Inflammatory macrophage treated with lipopolysaccharide for 4 hours (primary cell): ENCODE measurements around the gene IL4R.

ENCODE experiments used
- DNase-seq: peaks from one replicate; pipeline ENCODE4 v3.0.0-alpha.2; 2020

Gene IL4R

GRCh38 chr16:27363246-27363632 is 49.5 kb downstream of the IL4R start:
- no peak for DNase-seq

GRCh38 chr16:27363797-27364196 is 50.0 kb downstream of the IL4R start:
- DNase-seq = no peak

- DNase-seq = no peak
These were observed 50.8 kb downstream of the IL4R start for GRCh38 chr16:27364493-27365141.

DNA sequence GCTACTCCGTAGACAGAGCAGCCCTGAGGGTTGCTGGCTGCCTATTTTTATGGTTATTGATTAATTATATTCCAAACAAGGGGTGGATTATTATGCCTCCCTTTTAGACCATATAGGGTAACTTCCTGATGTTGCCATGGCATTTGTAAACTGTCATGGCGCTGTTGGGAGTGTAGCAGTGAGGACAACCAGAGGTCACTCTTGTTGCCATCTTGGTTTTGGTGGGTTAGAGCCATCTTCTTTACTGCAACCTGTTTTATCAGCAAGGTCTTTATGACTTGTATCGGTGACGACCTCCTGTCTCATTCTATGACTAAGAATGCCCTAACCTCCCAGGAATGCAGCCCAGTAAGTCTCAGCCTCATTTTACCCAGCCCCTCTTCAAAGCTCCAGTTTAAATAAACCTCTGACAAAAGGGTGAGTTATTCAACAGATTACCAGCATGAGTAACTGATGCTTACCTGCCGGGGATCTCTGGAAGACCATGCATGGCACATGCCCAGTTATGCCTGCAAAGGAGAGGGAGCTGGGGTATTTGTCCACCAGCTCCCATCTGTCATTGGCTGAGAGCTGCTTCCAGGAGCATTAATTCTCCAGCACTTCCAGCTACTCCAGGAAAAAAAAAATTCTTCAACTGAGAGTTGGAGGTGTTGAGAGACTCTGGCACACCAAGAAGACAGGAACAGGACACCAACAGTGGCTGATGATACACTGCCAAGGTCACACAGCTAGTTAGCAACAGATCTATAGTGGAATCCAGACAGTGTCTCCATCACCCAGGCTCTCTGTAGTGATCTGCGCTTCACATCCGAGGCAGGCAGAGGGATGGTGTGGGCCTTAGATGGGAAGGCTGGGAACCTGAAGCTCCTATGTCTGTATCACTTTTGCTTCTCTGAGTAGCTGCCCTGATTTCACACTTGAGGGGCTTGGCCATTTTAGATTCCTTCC is 51.6 kb downstream of the IL4R start:
- DNase-seq = no peak

DNA sequence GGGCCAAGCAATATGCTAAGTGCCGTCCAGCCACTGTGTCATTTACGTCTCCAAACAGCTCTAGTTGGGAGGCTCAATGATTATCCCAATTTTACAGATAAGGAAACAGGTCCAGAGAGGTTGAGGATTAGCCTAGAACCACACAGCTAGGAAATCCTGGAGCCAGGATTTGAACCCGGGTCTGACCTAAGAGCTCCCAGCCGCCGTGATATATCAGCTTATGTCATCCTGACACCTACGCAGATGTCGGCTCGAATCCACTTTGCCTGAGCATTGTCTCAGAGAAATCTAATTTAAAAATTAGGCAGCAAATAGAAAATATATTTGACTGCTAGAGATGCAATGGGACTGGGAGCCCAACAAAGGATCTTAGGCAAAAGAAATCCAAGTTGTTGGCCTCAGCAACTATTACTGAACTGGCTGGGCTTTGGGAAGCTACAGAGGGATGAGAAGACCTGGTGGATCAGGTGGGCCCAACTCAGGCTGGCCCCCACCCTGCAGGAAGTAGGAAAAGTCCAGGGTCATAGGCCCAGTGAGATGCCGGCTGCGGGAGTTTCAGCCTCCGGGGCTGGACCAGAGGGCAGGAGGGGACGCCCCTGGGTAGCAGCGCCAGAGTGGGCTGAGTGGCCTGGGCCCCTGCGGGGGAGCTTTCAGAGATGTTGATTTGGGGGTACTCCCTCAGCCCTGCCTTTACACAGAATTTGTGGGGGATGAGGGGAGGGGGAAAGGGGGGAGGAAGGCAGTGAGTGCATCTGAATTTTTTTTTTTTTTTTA is 53.1 kb downstream of the IL4R start:
- no peak for DNase-seq

DNA sequence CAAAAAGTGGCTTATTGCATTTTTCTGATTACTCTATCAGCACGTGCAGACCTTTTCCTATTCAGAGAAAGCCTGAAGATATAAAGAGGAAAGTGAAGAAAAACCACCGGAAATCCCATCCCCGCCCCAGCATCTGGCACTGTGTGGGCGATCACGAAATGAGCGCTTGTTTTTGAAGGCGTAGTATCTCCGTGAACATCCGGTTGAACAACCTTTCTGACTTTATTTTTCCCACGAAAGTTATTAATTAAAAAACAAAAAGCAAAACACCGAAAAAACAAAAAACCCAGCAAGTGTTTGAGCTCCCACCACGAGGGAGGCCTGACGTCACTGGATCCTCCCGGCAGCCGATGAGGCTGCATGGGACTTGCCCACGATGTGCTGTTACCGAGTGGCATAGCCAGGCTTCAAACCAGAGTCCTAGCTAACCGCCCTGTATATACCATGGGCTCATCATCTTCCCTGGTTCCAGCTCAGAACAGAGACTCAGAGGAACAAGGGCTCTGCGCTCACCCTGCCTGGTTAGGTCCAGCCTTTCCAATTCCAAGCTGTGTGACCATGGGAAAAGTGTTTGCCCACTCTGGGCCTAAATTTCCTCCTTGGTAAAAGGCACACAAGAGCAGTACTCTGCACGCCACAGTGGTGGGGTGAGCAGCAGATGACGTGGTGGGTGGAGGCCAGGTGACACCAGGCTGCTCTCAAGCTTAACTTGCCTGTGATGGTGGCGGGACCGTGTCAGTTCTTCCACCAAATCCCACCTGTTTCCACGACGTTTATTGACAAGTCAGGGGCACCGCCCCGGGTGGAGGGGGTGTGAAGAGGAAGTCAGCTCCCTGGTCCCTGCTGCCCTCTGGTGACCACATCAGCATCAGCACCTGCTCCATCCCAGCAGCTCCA is 53.9 kb downstream of the IL4R start:
- DNase-seq = peak; percentile 90

GRCh38 chr16:27368358-27368722 is 54.6 kb downstream of the IL4R start:
- DNase-seq = no peak

DNA sequence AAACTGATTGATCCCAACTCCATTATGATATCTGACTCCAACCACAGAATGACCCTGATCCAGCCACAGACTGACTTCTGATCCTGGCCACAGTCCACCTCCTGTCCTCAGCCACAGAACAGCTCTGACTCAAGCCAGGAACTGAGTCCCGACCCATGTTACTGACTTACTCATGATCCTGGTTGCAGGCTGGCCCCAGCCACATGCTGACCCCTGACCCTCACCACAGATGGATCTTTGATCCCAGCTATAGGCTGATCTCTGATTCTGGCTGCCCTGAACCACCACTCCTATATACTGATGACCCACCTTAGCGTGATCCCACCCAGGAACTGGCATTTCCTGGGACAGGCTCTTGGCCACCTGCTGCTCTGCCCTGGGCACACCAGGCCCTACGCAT is 56.0 kb downstream of the IL4R start:
- DNase-seq = no peak

- no peak for DNase-seq
These were observed 56.5 kb downstream of the IL4R start for GRCh38 chr16:27370318-27370717.

- no peak for DNase-seq
These were observed 59.5 kb downstream of the IL4R start for GRCh38 chr16:27373312-27373711.

DNA sequence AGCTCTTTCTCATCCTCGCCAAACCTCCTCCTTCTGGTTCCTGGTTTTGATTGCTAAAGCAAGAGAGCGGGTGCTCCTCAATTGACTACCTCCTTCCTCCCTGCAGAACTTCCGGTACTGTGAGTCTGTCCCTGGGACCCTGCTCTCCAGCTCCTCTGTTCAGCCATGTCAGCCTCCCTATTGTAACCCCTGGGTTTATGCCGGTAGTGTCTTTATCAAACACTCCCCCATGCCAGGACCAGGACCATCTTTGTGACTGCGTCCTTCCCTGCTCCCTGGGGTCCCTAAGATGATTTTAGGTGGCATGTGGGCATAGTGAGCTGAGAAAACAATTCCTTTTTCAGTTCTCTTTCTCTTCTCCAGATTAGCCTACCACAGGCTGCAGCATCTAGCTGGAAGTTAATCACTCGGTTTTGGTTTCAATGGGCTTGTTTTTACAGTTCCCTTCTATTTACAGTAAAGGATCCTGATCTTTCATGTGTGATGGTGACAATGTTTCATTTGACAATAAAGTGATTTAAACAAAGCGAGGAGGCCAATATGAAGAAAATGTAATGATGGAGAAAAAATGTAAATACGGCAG is 60.5 kb downstream of the IL4R start:
- peak; percentile 80 for DNase-seq

DNA sequence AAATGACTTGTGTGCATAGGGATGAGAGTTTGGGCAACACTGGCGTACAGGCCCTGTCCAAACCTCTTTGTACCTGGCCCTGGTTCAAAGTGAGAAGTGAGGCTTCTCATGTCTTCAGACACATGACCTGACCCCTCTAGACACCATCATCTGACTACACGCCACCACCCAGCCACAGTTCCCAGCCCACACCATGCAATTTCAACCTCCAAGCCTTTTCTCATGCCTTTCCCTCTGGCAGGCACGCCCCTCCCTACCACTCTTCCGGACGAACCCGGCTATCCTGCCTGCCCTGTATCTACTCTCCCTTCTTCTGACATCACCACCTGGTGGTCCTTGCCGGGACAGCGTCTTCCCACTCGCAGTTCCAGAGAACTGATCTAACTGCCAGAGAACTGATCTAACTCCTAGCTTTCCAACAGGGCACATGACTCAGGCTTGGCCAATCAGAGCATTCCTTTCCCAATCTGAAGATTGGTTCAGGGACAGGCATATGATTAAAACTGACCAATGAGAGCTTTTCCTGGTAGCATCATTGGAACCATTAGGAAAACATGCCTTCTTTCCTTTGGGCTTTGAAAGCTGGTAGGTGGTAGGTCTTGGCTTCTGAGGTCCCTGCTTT is 61.1 kb downstream of the IL4R start:
- DNase-seq = peak; percentile 82

DNA sequence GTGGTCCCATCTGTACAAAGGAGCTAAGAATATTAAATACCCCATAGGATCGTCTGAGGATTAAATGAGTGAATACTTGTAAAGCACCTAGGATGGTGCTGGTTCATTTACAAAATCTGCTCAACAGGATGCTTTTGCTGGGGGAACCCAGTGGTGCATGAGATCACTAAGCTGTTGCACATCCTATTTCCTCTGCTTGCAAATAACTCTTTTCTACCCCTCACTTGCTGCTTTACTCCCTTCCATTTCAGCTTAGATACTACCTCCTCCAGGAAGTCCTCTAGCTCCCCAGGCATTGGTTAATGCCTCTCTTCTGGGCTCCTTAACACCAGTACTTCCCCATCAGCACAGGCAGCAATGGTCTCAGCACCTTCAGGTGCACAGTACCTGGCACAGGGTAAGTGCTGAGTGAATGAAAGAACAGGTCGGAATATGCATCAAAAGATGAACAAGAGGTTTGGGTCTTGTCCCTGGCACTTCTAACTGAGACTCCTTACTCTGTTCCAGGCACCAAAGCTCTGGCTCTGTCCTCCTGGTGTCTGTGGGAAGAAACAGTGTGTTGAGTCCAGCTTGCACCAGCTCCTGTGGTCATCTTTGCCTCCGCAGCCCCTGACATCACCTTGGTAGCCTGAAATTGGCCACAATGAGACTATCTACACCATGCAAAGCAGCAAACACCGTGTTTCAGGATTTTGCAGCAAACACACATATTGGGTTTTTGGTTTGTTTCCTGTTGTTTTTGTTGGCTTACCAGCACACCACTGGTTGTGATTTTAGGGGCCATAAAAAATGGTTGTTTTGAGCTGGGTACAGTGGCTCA is 64.1 kb downstream of the IL4R start:
- DNase-seq = peak; percentile 55

DNA sequence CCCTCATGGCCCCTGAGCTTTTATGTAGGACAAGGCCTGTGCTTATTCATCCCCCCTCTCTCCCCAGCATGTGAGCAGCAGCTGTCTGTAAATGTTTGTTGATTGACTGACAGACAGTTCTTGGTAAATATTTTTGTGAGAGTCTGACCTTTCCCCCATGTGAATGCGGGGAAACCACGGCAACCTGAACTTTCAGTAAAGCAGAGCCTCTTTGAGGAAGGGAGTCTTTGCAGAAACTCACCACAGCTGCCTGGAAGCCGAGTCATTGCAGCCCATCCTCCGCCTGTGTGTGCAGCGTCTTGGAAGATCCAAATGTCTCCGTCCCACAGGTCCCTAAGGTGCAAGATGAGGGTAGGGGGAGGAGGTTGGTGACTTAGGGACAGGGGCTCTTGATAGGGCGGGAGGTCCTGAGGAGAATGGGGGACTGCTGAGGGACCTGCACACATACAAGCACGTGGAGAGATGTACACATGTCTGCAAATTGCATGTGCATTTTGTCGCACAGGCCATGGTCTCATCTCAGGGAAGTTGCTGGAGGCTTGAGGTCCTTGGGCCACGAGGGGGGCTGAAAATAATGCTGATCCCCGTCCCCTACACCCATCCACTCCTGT is 65.2 kb downstream of the IL4R start:
- DNase-seq = peak; percentile 36

- no peak for DNase-seq
These were observed 66.1 kb downstream of the IL4R start for GRCh38 chr16:27379919-27380318.

DNA sequence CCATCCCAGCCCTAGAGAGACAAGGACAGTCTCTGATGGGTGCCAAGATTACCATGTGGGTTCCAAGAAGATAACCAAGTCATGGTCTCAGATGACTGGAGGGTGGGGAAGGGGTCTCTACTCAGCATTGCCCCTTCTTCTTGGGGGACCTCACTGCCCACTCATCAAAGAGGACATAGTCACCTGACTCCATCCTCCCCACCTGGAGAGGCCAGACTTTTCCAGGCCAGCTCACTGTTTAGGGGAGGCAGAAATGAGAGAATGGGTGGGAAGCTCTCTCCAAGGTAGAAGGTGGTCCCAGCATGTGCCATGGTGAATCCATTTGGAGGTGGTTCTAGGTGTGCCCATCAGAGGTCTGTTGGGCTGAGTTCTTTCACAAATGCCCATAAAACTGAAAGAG is 67.5 kb downstream of the IL4R start:
- DNase-seq = no peak

DNA sequence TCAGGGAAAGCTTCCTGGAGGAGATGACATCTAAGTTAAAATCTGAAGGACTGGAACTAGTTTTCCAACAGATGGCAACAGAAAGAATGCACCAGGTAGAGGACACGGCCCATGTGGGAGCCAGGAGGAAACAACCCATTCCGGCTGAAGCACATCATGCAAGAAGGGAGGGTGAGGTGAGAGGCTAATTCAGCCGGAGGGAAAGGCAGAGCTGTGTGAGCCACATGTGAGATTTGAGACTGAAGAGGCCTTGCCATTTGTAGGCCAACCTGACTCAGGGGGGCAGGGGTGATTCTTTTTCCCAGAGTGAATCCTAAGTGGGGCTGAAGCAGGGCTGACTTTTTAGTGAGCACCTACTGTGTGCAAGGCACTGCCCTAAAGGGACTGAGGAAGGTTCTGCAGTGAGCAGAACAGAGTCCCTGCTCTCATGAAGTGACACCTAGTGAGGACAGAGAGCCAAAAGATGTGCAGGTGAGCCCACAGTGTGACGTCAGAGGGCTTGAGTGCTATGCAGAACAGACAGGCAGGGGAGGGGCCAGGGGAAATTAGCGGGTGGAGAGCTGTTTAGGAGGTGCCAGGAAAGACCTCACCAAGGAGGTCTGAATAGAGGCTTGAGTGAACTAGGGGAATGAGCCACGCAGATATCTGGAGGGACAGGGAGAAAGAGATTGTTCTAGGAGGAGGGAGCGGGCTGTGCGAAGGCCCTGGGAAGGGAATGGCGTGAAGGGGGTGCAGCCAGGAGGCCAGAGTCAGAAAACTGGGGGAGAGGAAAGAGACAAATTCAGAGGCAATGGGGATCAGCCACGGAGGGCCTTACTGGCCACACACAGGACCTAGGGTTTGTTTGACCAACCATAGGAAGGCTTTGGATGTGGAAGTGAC is 68.4 kb downstream of the IL4R start:
- no peak for DNase-seq

DNA sequence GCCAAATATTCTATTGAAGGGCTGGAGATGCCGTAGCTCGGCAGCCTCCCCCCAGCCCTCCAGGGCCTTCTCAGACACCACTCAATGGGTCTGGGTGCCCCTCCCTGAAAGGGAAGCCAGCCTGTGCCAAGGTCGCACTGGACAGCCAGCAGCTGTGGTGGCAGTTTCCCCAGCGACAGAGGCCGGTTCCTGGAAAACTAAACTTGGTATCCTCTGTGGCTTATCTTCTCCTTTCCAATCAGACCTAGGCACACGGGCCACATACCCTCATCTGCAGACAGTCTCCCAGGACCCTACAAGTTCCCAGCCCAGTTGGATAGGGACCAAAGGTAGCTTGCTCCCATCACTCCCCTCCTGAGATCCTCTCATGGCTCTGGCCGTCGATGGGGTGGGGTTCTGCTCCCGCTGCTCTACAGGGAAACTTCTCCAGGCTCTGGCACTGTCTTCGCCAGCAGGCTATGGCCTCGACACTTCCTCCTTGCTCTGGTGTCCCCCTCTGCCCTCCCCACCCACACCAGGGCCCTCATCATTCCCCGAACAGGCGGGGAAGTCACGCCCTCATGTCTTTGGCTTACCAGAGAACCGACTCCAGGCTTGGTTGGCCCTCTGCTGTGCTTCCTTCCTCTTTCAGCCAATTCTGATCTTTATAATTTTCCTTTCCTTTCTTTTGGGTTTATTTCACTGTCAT is 69.9 kb downstream of the IL4R start:
- DNase-seq = peak; percentile 93

- DNase-seq = peak; percentile 49
These were observed 70.7 kb downstream of the IL4R start for GRCh38 chr16:27384425-27384824.
